ENCODE data around the gene DNAJC24. TPM values are rescaled to one million over a fixed set of nuclear protein-coding genes. Genes with fewer than 3 reads are reported as not detected.

DNAJC24 gene
- polyA plus RNA-seq, 1 experiment = 17.0 TPM

GRCh38 chr11:31412946-31413345 is 43.3 kb downstream of the DNAJC24 start:
- POLR2A ChIA-PET = interaction anchor here (0.5 kb wide), 1 partner anchor 11 kb away, joined by 5 read pairs; no protein-coding TSS in a partner anchor
- CTCF ChIA-PET = no interaction called here
- DNase-seq (ENCODE audit: low read depth, low spot score) = peak; percentile 15
- Histone ChIP-seq H3K27me3 (ENCODE audit: control insufficient read depth, insufficient read depth, low read length) (no peaks in the 10 kb centered on the region), H3K27ac (ENCODE audit: low read depth, low read length) (no peak overlapping the region), H3K9me3 (ENCODE audit: control insufficient read depth, insufficient read depth, low read length) (peaks cover 3% of the 10 kb centered on the region; the same call in 1 of the 2 replicates), H3K4me3 (ENCODE audit: low read depth, low read length) (no peak overlapping the region)
- no peak for TF ChIP-seq CTCF (IDR thresholded peaks at IDR 0.05; ENCODE audit: low read depth, low read length)

- DNase-seq (ENCODE audit: low read depth, low spot score) = no peak
- Histone ChIP-seq H3K27ac (ENCODE audit: low read depth, low read length) (no peak overlapping the region), H3K4me3 (ENCODE audit: low read depth, low read length) (no peak overlapping the region), H3K27me3 (ENCODE audit: control insufficient read depth, insufficient read depth, low read length) (no peaks in the 10 kb centered on the region), H3K9me3 (ENCODE audit: control insufficient read depth, insufficient read depth, low read length) (peaks cover 3% of the 10 kb centered on the region; the same call in 1 of the 2 replicates)
- ChIA-PET CTCF (interaction anchor here (0.9 to 1.2 kb wide), 2 partner anchors 74 to 543 kb away, joined by 3 to 4 read pairs; no protein-coding TSS in a partner anchor), POLR2A (no interaction called here)
- TF ChIP-seq CTCF (IDR thresholded peaks at IDR 0.05; ENCODE audit: low read depth, low read length) = no peak
These were observed 44.7 kb downstream of the DNAJC24 start for GRCh38 chr11:31414338-31414737.

GRCh38 chr11:31415435-31415834 is 45.8 kb downstream of the DNAJC24 start:
- no peak for TF ChIP-seq CTCF (IDR thresholded peaks at IDR 0.05; ENCODE audit: low read depth, low read length)
- H3K27me3 ChIP-seq (ENCODE audit: control insufficient read depth, insufficient read depth, low read length) = no peaks in the 10 kb centered on the region
- no peak for DNase-seq (ENCODE audit: low read depth, low spot score)
- H3K4me3 ChIP-seq (ENCODE audit: low read depth, low read length) = no peak overlapping the region
- H3K9me3 ChIP-seq (ENCODE audit: control insufficient read depth, insufficient read depth, low read length) = peaks cover 3% of the 10 kb centered on the region; the same call in 1 of the 2 replicates
- H3K27ac ChIP-seq (ENCODE audit: low read depth, low read length) = no peak overlapping the region
- POLR2A ChIA-PET = no interaction called here
- CTCF ChIA-PET = interaction anchor here (1.0 kb wide), 1 partner anchor 308 kb away, joined by 3 read pairs; no protein-coding TSS in a partner anchor

- no peaks in the 10 kb centered on the region for H3K9me3 ChIP-seq (ENCODE audit: control insufficient read depth, insufficient read depth, low read length)
- H3K4me3 ChIP-seq (ENCODE audit: low read depth, low read length) = no peak overlapping the region
- POLR2A ChIA-PET = no interaction called here
- CTCF ChIA-PET = interaction anchor here (0.8 to 1.7 kb wide), 3 partner anchors 396 to 759 kb away, joined by 3 to 5 read pairs (median 5); no protein-coding TSS in a partner anchor
- no peak for DNase-seq (ENCODE audit: low read depth, low spot score)
- H3K27ac ChIP-seq (ENCODE audit: low read depth, low read length) = no peak overlapping the region
- H3K27me3 ChIP-seq (ENCODE audit: control insufficient read depth, insufficient read depth, low read length) = no peaks in the 10 kb centered on the region
- no peak for TF ChIP-seq CTCF (IDR thresholded peaks at IDR 0.05; ENCODE audit: low read depth, low read length)
These were observed 47.7 kb downstream of the DNAJC24 start for GRCh38 chr11:31417357-31417756.

GRCh38 chr11:31417816-31418215 is 48.2 kb downstream of the DNAJC24 start:
- Histone ChIP-seq H3K4me3 (ENCODE audit: low read depth, low read length) (no peak overlapping the region), H3K27ac (ENCODE audit: low read depth, low read length) (no peak overlapping the region), H3K27me3 (ENCODE audit: control insufficient read depth, insufficient read depth, low read length) (no peaks in the 10 kb centered on the region), H3K9me3 (ENCODE audit: control insufficient read depth, insufficient read depth, low read length) (no peaks in the 10 kb centered on the region)
- POLR2A ChIA-PET = no interaction called here
- no peak for TF ChIP-seq CTCF (IDR thresholded peaks at IDR 0.05; ENCODE audit: low read depth, low read length)
- CTCF ChIA-PET = interaction anchor here (0.6 to 1.7 kb wide), 5 partner anchors 12 to 758 kb away, joined by 3 to 5 read pairs (median 3); no protein-coding TSS in a partner anchor
- DNase-seq (ENCODE audit: low read depth, low spot score) = no peak

All from AG04450 (cell line).